Common myeloid progenitor, CD34-positive (primary cell): ENCODE data around the gene DOK7.

Source experiments
- CTCF ChIA-PET: fragments of 350-600 bp; sonication (Branson Sonifier 250); formaldehyde crosslinking; loops from one replicate; lab custom pipeline; 2021; ENCODE audit warnings: antibody characterized with exemption; lab: Charles Lee
- POLR2A ChIA-PET: fragments of 350-600 bp; sonication (Branson Sonifier 250); formaldehyde crosslinking; loops from one replicate; lab custom pipeline; 2021; ENCODE audit warnings: antibody characterized with exemption; lab: Charles Lee
- DNase-seq, 3 donors: peaks; one replicate each; pipeline versions ENCODE4 v3.0.0 to v3.0.0-alpha.2; 2013
- H3K27ac ChIP-seq, 2 experiments: 1 replicate in 1 of 2; 2 replicates in 1 of 2; pipeline ENCODE4 v1.7.0; 2013; ENCODE audit warnings: inconsistent platforms in 2 of 2, low read length in 2 of 2, mild to moderate bottlenecking in 2 of 2, low read depth in 1 of 2, moderate library complexity in 1 of 2; ENCODE audit not compliant: severe bottlenecking in 2 of 2, insufficient read depth in 1 of 2, poor library complexity in 1 of 2
- H3K27me3 ChIP-seq, 5 experiments: replicated peaks in 2 of 5; 1 replicate in 3 of 5; 2 replicates in 2 of 5; pipeline versions ENCODE4 v1.6.1 to v1.7.0; 2013; ENCODE audit warnings: low read length in 4 of 5, mild to moderate bottlenecking in 2 of 5, moderate library complexity in 2 of 5, inconsistent platforms in 1 of 5; ENCODE audit not compliant: insufficient read depth in 5 of 5, control insufficient read depth in 4 of 5
- H3K36me3 ChIP-seq, 4 experiments: 1 replicate in 2 of 4; 2 replicates in 2 of 4; pipeline versions ENCODE4 v1.6.1 to v1.7.0; 2013; ENCODE audit warnings: low read length in 3 of 4, control low read depth in 1 of 4, mild to moderate bottlenecking in 1 of 4; ENCODE audit not compliant: control insufficient read depth in 4 of 4, insufficient read depth in 4 of 4
- H3K4me1 ChIP-seq, 4 experiments: 1 replicate in 3 of 4; 2 replicates in 1 of 4; pipeline versions ENCODE4 v1.6.1 to v1.7.1; 2013; ENCODE audit warnings: low read length in 3 of 4, mild to moderate bottlenecking in 3 of 4, control low read depth in 1 of 4, inconsistent platforms in 1 of 4, moderate library complexity in 1 of 4; ENCODE audit not compliant: control insufficient read depth in 4 of 4, insufficient read depth in 4 of 4; ENCODE audit errors: control extremely low read depth in 1 of 4
- H3K4me3 ChIP-seq, 7 experiments: 1 replicate in 4 of 7; 2 replicates in 3 of 7; pipeline versions ENCODE4 v1.5.1 to v1.7.0; 2013; ENCODE audit warnings: mild to moderate bottlenecking in 7 of 7, low read length in 6 of 7, moderate library complexity in 6 of 7, inconsistent platforms in 2 of 7, low read depth in 2 of 7, control low read depth in 1 of 7; ENCODE audit not compliant: insufficient read depth in 4 of 7, control insufficient read depth in 1 of 7; ENCODE audit errors: extremely low read depth in 1 of 7
- H3K9me3 ChIP-seq, 5 experiments: 1 replicate in 4 of 5; 2 replicates in 1 of 5; pipeline versions ENCODE4 v1.6.1 to v1.7.1; 2013; ENCODE audit warnings: low read length in 4 of 5, mild to moderate bottlenecking in 2 of 5, inconsistent platforms in 1 of 5, low read depth in 1 of 5, moderate library complexity in 1 of 5; ENCODE audit not compliant: control insufficient read depth in 4 of 5, insufficient read depth in 2 of 5; ENCODE audit errors: control extremely low read depth in 1 of 5
- WGBS: methylation state at CpG from one replicate; pipeline ENCODE4 v1.1.5; 2013; ENCODE audit not compliant: insufficient coverage; 5-methylcytosine and 5-hydroxymethylcytosine counted together

The DOK7 gene

DNA sequence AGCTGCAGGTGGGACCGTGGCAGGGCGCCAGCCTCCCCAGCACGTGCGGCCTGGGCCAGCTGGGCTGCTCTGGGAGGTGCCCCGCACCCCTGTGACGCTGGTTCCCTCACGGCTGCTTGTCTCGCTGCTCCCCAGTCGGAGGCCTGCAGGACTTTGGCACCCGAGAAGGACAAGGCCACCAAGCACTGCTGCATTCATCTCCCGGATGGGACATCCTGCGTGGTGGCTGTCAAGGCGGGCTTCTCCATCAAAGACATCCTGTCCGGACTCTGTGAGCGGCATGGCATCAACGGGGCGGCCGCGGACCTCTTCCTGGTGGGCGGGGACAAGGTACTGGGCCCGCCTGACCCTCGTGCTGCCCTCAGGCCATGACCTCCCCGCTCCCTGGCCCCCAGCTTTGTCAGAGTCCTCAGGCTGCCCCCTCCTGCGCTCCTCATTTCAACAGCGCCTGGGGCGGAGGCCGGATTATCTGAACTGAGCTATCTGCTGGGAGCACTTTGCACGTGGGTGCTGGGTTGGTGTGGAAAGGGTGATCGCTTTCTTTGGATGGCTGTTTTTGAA lies 40.8 kb upstream of the DOK7 start:
- H3K36me3 ChIP-seq, result peaks cover 0 to 21% (median 2%) of the 10 kb centered on the region in 4 experiments
- no peak overlapping the region for H3K4me3 ChIP-seq
- ChIA-PET POLR2A (no interaction called here), CTCF (no interaction called here)
- H3K9me3 ChIP-seq, result no peaks in the 10 kb centered on the region
- 97% methylated on average over 22 of the region's 29 CpGs for WGBS
- no peak overlapping the region for H3K27ac ChIP-seq
- no peaks in the 10 kb centered on the region for H3K4me1 ChIP-seq
- DNase-seq, result no peak
- H3K27me3 ChIP-seq, result no peaks in the 10 kb centered on the region

GRCh38 chr4:3422808-3423297 lies 40.3 kb upstream of the DOK7 start:
- 94% methylated on average over 17 of the region's 19 CpGs for WGBS
- POLR2A ChIA-PET, result no interaction called here

DNA sequence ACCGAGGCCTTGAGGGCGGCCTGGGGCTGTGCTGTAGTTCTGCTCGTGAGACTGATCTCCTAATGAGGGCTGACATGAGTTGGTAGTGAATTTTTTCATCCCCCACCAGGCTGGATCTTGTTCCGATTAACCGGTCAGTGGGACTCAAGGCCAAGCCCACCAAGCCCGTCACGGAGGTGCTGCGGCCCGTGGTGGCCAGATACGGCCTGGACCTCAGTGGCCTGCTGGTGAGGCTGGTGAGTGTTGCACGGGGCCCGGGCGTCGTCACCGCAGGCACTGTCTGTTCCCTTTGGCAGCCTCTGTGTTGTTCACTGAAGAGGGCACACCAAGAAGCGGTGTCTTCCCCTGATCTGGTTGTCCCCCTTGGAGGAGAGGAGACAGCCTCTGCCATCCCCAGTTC lies 39.7 kb upstream of the DOK7 start:
- POLR2A ChIA-PET, result no interaction called here
- Histone ChIP-seq H3K4me1 (no peaks in the 10 kb centered on the region), H3K4me3 (no peak overlapping the region), H3K27ac (no peak overlapping the region), H3K27me3 (no peaks in the 10 kb centered on the region), H3K9me3 (no peaks in the 10 kb centered on the region), H3K36me3 (peaks cover 0 to 22% (median under 1%) of the 10 kb centered on the region in 4 experiments)
- 95% methylated on average over 15 of the region's 16 CpGs for WGBS
- CTCF ChIA-PET, result no interaction called here
- no peak for DNase-seq

More at GRCh38 chr4:3422808-3423297, 40.3 kb upstream of the DOK7 start:
- Histone ChIP-seq H3K27me3 (no peaks in the 10 kb centered on the region), H3K4me1 (no peaks in the 10 kb centered on the region), H3K36me3 (peaks cover 0 to 20% (median under 1%) of the 10 kb centered on the region in 4 experiments), H3K27ac (no peak overlapping the region), H3K4me3 (no peak overlapping the region), H3K9me3 (no peaks in the 10 kb centered on the region)
- no peak for DNase-seq
- CTCF ChIA-PET, result no interaction called here

- H3K27me3 ChIP-seq, result no peaks in the 10 kb centered on the region
- no peaks in the 10 kb centered on the region for H3K4me1 ChIP-seq
- POLR2A ChIA-PET, result interaction anchor here (0.9 kb wide), 1 partner anchor 17 kb away, joined by 3 read pairs; the partner anchor contains the start of gene HGFAC
- peaks cover 0 to 21% (median 1%) of the 10 kb centered on the region in 4 experiments for H3K36me3 ChIP-seq
- no peak overlapping the region for H3K27ac ChIP-seq
- CTCF ChIA-PET, result no interaction called here
- H3K4me3 ChIP-seq, result no peak overlapping the region
- WGBS, result 97% methylated on average over 12 of the region's 13 CpGs
- no peak for DNase-seq
- no peaks in the 10 kb centered on the region for H3K9me3 ChIP-seq
Measured at GRCh38 chr4:3423952-3424351, 39.2 kb upstream of the DOK7 start.

GRCh38 chr4:3424522-3425095 lies 38.5 kb upstream of the DOK7 start:
- ChIA-PET CTCF (no interaction called here), POLR2A (interaction anchor here (0.6 to 0.9 kb wide), 2 partner anchors 17 to 81 kb away, joined by 3 to 4 read pairs; partner anchors contain the start of gene HGFAC)
- no peak for DNase-seq
- no peaks in the 10 kb centered on the region for H3K9me3 ChIP-seq
- H3K4me3 ChIP-seq, result no peak overlapping the region
- H3K27me3 ChIP-seq, result no peaks in the 10 kb centered on the region
- no peak overlapping the region for H3K27ac ChIP-seq
- H3K4me1 ChIP-seq, result no peaks in the 10 kb centered on the region
- peaks cover 0 to 26% (median 5%) of the 10 kb centered on the region in 4 experiments for H3K36me3 ChIP-seq
- 98% methylated on average over 18 of the region's 20 CpGs for WGBS

- H3K36me3 ChIP-seq, result peaks cover 0 to 36% (median 5%) of the 10 kb centered on the region in 4 experiments
- H3K9me3 ChIP-seq, result no peaks in the 10 kb centered on the region
- no peaks in the 10 kb centered on the region for H3K27me3 ChIP-seq
- DNase-seq, result no peak
- WGBS, result 96% methylated on average over 23 of the region's 24 CpGs
- H3K4me1 ChIP-seq, result no peaks in the 10 kb centered on the region
- POLR2A ChIA-PET, result no interaction called here
- H3K4me3 ChIP-seq, result no peak overlapping the region
- CTCF ChIA-PET, result interaction anchor here (0.8 to 4.7 kb wide), 3 partner anchors 9 to 80 kb away, joined by 3 to 18 read pairs (median 3); partner anchors contain the start of gene HGFAC
- no peak overlapping the region for H3K27ac ChIP-seq
Measured at GRCh38 chr4:3426465-3427133, 36.5 kb upstream of the DOK7 start.

- H3K4me3 ChIP-seq, result no peak overlapping the region
- no peaks in the 10 kb centered on the region for H3K9me3 ChIP-seq
- no peaks in the 10 kb centered on the region for H3K27me3 ChIP-seq
- H3K27ac ChIP-seq, result no peak overlapping the region
- CTCF ChIA-PET, result interaction anchor here (0.8 to 4.7 kb wide), 3 partner anchors 9 to 81 kb away, joined by 3 to 18 read pairs (median 3); partner anchors contain the start of gene HGFAC
- peaks cover 0 to 36% (median 5%) of the 10 kb centered on the region in 4 experiments for H3K36me3 ChIP-seq
- H3K4me1 ChIP-seq, result no peaks in the 10 kb centered on the region
- POLR2A ChIA-PET, result no interaction called here
- no peak for DNase-seq
- WGBS, result 94% methylated on average over 9 of the region's 9 CpGs
Measured at GRCh38 chr4:3427134-3427476, 36.0 kb upstream of the DOK7 start.
